ENCODE results near the gene SFXN5.
A peak's percentile ranks its signal among the peaks of the same experiment; 100 is the strongest.

The SFXN5 gene

DNA sequence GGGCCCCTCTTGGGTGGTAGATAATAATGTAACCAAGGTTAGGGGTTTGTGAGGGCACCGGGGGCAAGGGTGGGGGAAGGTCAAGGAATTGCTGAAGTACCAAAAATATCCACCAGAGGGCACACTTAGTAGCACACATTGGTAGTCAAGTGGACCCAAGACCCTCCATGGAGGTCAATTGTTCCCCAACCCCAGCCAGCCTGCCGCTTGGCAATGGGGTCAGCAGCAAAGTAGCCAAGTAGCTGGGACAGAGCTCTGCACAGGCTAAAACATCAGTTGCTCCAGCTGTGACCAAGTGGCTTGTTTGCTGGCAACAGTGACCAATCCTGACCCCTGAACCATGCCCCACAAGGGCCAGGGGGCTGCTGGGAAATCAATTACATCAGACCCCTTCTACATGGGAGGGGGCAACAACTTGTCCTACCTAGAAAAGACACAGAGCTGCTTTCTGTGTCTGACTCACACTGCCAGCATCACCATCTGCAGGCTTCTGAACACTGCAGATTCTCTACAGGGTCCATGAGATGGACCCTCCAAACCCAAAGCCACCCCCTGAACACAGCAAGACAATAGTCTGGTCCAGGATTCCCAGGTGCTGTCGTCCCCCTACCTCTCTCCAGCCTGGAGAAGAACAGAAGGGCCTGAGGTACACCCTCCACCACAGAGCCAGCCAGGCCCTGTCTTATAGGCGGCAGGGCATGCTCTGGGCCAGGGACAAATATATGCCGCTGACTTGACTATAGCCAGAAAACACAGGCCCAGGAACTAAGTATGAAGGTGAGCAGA lies 78.2 kb downstream of the SFXN5 start:
- peak; percentile 20 for DNase-seq (ENCODE audit: low spot score)

DNA sequence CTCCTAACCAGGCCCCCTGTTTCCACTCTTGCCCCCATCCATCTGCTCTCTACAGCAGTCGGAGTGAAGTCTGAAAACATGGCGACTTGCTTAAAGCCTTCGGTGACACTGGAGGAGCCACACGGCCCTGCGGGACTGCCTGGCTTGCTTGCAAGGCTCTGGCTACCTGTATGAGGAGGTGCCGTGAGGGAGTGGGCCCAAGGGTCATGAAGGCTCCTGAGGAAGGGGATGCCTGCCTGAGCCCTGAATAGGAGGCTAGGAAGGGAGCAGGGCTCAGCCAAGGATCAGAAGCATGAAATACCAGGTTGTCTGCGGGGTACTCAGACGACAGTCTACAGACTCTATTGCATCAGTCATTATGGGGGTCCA lies 78.8 kb downstream of the SFXN5 start:
- DNase-seq (ENCODE audit: low spot score), result no peak

- DNase-seq (ENCODE audit: low spot score), result no peak
Observed at GRCh38 chr2:72991980-72992733, 79.4 kb downstream of the SFXN5 start.

DNA sequence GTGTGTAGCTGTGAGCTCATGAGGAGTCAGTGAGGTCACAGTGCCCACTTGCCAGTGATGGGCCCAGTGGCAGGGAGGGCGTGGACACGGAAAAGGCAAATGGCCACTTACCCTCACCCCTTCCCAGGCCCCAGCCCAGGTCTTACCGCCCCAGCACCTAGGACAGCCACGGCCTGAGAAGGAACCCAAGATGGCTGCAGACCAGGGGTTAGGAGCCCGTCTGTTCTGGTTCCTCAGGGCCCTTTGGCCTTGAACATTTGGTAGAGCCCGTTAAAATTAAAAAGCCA lies 80.1 kb downstream of the SFXN5 start:
- no peak for DNase-seq (ENCODE audit: low spot score)

DNA sequence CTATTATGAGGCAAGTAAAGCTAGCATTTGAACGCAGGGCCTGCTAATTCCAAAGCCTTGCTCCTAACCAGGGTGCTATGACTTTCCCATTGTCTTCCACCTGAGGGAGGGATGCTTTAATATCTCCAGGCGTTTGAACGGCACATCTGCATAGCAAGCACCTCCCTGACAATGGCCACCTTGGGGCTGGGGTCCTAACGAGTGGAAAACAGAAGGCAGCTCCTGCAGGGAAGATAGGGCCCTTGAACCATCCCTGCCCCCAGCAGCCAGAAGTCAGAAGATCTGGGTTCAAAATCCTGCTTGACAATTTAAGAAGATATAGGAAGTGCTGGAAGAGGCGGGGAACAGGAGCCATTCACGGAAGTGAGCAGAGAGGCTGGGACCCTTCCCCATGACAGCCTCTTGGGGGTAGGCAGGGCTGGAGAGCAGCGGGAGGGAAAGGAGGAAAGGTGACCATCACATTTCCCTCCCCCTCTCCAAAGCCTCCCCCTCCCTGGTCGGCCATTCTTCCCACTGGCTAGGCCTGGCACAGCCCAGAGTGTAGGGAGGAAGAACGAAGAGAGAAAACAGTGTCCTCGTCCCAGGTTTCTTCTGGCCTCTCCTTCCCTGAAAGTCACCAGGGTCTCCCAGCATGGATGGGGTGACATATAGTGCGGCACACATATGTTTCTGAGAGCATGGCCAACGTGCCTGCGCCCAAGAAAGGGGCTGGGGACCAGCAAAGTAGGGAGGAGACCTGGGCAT lies 80.6 kb downstream of the SFXN5 start:
- DNase-seq (ENCODE audit: low spot score), result no peak

GRCh38 chr2:72989770-72990556 lies 81.5 kb downstream of the SFXN5 start:
- DNase-seq (ENCODE audit: low spot score), result no peak

GRCh38 chr2:72988726-72989273 lies 82.7 kb downstream of the SFXN5 start:
- no peak for DNase-seq (ENCODE audit: low spot score)

DNA sequence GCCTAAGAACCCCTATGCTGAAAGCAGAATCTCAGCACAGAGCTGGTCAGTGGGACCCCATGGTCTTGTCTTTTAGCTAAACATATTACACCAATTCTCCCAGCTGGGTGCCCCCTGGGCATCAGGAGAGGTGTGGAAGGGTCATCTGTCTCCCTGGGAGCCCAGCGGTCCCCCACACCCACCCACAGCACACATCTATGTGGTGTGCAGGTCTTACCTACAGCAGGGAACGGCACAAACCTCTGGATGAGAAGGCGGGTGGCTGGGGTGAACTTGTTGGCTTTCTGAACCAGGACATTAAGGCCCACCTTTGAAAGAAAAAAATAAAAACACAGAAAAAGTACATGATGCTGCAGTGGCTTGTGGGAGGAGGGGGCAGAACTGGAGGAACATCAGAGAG lies 83.5 kb downstream of the SFXN5 start:
- DNase-seq (ENCODE audit: low spot score), result no peak

DNA sequence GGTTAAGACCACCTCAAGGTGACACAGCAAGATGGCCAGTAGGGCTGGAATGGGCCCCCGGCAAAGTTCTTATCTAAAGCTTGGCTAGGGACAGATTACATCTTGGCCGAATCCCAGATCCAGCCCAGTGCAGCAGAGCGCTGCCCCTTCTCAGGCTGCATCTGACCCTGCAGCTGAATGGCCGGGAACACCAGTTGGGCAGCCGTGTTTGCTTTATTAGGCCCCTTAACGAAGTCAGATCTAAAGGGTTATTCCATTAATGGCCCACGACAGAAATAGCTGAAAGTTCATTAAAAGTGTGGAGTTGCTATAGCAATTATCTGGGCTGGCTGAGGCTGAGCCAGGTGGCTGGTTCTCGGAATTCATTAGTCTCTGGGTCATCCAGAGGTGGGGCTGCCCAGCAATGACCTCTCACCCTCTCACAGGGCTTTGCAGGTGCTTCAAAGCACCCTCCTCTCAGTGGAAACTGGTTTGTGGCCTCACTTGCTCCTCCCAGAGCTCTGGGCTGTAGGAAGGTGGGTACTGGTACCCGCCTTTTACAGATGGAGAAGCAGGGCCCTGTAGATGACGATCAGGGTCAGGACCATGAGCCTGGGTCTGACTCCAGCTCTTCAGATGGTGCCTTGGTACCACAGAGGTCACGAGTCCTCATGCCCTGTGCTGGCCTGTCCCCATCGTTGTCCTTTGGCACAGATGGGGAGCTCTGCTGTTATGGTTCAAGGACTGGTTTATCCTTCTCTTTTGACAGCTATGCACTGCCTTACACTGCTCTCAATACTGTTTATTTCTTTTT lies 85.4 kb downstream of the SFXN5 start:
- DNase-seq (ENCODE audit: low spot score), result no peak

DNA sequence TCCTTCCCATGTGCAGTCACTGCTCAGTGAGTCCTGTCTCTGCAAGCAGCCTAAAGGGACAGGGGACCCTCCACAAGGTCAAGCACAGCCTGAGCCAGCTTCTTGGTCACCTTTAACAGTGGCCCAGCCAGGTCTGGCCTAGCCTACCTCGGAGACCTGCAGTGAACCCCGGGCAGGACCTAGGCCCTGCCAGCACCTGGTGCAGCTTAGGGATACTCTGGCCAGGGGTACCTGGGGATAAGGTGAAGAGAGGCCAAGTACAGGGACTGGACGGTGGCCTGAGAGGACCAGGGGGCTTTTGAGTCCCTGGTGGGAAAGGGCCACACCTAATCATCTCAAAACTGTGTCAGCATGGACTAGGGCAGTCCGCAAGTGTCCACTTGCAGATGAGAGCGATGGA lies 86.4 kb downstream of the SFXN5 start:
- no peak for DNase-seq (ENCODE audit: low spot score)

GRCh38 chr2:72984172-72984671 lies 87.3 kb downstream of the SFXN5 start:
- no peak for DNase-seq (ENCODE audit: low spot score)

DNA sequence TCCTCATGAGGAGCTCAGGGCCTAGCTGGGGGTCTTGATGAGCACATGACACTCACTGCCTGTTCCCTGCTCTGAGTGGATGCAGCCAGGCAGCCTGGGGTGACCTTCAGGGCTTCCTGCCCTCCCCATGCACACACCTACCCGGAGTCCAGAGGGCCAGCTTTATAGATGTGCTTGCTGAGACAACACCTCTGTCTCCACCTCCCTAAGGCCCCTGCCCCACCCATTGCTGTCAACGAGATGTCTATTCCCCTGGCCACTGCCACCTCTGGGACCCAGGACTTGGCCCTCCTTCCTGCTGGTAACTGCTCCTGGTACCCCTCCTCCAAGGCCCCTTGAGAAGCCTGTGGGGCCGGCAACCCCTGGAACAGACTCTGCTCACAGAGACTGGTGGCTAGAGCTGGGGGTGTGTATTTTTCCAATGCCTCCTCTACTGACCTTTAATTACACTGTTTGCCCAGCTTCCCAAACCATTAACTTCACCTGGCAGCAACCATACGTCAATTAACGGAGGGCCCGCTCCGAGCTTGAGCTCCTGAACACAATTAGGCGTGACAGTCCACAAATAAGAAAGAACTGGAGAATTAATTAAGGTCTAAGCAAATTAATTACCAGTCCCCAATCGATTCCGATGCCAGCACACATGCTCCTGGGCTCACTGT lies 87.9 kb downstream of the SFXN5 start:
- DNase-seq (ENCODE audit: low spot score), result no peak

GRCh38 chr2:72982781-72983499 lies 88.6 kb downstream of the SFXN5 start:
- no peak for DNase-seq (ENCODE audit: low spot score)

DNA sequence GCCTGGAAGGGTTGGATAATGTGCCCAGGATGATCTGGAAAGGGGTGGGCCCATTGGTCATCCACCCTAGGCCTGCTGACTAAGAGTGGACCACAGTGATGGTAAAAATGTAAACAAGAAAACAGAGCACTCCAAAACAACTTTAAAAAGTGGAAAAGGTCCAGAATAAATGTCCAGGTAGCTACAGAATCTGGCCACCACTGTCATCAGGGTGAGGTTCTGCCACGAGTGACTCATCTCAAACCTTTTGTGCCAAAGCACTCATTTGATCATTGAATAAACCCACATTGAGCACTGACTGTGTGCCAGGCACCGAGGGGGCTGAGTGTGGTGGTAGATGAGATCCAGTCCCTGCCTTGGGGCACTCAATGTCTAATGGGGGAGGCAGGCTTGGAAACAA lies 89.3 kb downstream of the SFXN5 start:
- DNase-seq (ENCODE audit: low spot score), result no peak

GRCh38 chr2:72981536-72981935 lies 90.0 kb downstream of the SFXN5 start:
- DNase-seq (ENCODE audit: low spot score), result peak; percentile 29

- DNase-seq (ENCODE audit: low spot score), result no peak
Observed at GRCh38 chr2:72980535-72981217, 90.8 kb downstream of the SFXN5 start.

DNA sequence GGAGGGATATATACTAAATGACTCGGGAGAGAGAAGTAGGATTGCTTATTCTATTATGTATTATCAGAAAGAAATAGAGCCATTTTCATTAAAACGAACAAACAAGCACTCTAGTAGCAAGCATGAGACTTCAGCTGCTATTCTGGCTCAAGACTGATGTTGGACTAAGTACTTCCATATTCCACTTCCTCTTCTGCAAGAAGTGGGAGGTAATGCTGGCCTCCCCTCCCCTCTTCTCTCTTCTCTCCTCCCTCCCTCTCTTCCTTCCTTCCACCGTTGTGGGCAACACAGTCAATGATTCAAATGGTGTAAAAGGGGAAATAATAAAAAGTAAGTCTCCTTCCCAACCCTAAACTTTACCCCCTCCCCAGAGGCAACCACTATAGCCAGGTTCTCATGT lies 91.6 kb downstream of the SFXN5 start:
- DNase-seq (ENCODE audit: low spot score), result no peak

DNA sequence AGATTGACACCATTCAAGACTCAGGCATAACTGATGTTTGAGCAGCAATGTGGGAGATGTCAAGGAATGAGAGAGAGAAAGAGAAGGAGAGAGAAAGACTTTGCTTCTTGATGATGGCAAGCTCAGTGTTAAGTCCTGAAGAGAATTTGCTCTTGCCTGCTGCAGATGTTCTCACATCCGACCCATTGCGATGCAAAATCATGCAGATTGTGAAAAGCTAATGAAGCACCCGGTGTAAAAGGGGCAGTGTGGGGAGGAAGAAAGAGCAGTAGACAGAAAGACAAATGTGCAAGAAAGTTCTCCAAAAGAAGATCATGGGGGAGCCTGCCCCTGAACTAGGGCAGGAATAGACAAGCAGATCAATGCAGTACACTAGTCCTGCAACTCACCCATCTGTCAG lies 96.5 kb downstream of the SFXN5 start:
- no peak for DNase-seq (ENCODE audit: low spot score)

DNA sequence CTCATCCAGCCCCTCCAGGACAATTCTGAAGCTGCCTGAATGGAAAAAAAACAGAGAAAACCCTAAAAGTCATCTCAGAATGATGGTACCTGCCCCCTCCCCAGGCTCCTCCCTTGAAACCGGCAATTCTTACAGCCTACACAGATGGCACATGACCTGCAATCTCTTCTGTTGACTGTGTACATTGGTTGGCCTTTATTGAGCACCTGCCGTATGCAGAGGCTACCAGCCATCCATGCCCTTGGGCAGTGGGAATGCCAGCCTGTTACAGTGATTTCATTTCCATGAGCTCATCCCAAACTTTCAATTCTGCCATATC lies 97.1 kb downstream of the SFXN5 start:
- no peak for DNase-seq (ENCODE audit: low spot score)

Data from LoVo (cell line).